AG09319 (cell line): ENCODE data around the gene CDH15.
"Not testable (repeated sequence)": the region's sequence is repeated elsewhere in the genome, so short reads cannot be mapped to it uniquely, and the experiment has no call there.

ENCODE experiments used
- DNase-seq: peaks from one replicate; pipeline ENCODE4 v3.0.0-alpha.2; 2010; ENCODE audit warnings: low read depth; ENCODE audit errors: extremely low read depth
- CTCF ChIP-seq: IDR thresholded peaks from 2 replicates; pipeline ENCODE4 v1.5.1; 2011; ENCODE audit warnings: low read depth, mild to moderate bottlenecking, inconsistent platforms, low read length, moderate library complexity

Gene CDH15

GRCh38 chr16:89183975-89184676 is 12.6 kb downstream of the CDH15 start:
- no peak for DNase-seq
- no peak for TF ChIP-seq CTCF

GRCh38 chr16:89184677-89184932 is 13.1 kb downstream of the CDH15 start:
- DNase-seq, result no peak
- no peak for TF ChIP-seq CTCF

GRCh38 chr16:89184933-89185794 is 13.6 kb downstream of the CDH15 start:
- no peak for TF ChIP-seq CTCF
- no peak for DNase-seq

- DNase-seq, result not testable (repeated sequence)
Measured at GRCh38 chr16:89185887-89186592, 14.5 kb downstream of the CDH15 start.

GRCh38 chr16:89186593-89187031 is 15.1 kb downstream of the CDH15 start:
- DNase-seq, result not testable (repeated sequence)

GRCh38 chr16:89187032-89187769 is 15.7 kb downstream of the CDH15 start:
- TF ChIP-seq CTCF, result no peak
- no peak for DNase-seq

- TF ChIP-seq CTCF, result no peak
- DNase-seq, result no peak
Measured at GRCh38 chr16:89187770-89188392, 16.3 kb downstream of the CDH15 start.

- DNase-seq, result not testable (repeated sequence)
Measured at GRCh38 chr16:89188471-89189357, 17.2 kb downstream of the CDH15 start.
